Sigmoid colon (tissue), 7 donors: ENCODE data around the gene RPIA. TPM values are rescaled to one million over a fixed set of nuclear protein-coding genes. Genes with fewer than 3 reads are reported as not detected.
A peak's percentile ranks its signal among the peaks of the same experiment; 100 is the strongest.

Experiments
- DNase-seq: peaks from one replicate; pipeline ENCODE4 v3.0.0-alpha.2; 2019
- H3K27ac ChIP-seq, 4 donors: fragments of 200-600 bp; sonication (generic); one replicate each; pipeline ENCODE4 v1.5.1; 2016 to 2019; ENCODE audit warnings: mild to moderate bottlenecking in 1 of 4
- H3K27me3 ChIP-seq, 3 donors: fragments of 200-600 bp; sonication (generic); one replicate each; pipeline ENCODE4 v1.5.1; 2019; ENCODE audit warnings: mild to moderate bottlenecking in 1 of 3
- H3K36me3 ChIP-seq, 4 donors: fragments of 200-600 bp; sonication (generic); one replicate each; pipeline ENCODE4 v1.5.1; 2016 to 2019
- H3K4me1 ChIP-seq, 4 donors: fragments of 200-600 bp; sonication (generic); one replicate each; pipeline ENCODE4 v1.5.1; 2017 to 2019
- H3K4me3 ChIP-seq, 4 donors: fragments of 200-600 bp; sonication (generic); one replicate each; pipeline ENCODE4 v1.5.1; 2017 to 2019; ENCODE audit warnings: mild to moderate bottlenecking in 2 of 4, moderate library complexity in 1 of 4
- H3K9me3 ChIP-seq, 4 donors: fragments of 200-600 bp in 3 of 4; sonication (generic) in 3 of 4; one replicate each; pipeline versions ENCODE4 v1.5.1 to v1.6.1; 2013 to 2019
- CTCF ChIP-seq, 4 experiments: fragments of 450-650 bp in 3 of 4; fragments of 200-600 bp in 1 of 4; IDR thresholded peaks; one replicate each; pipeline ENCODE4 v1.5.1; 2016 to 2019; ENCODE audit warnings: antibody characterized with exemption in 4 of 4, mild to moderate bottlenecking in 3 of 4, moderate library complexity in 2 of 4
- EP300 ChIP-seq, 4 donors: sonication (generic); formaldehyde crosslinking; IDR thresholded peaks; one replicate each; pipeline ENCODE4 v1.6.1; 2017; ENCODE audit warnings: antibody characterized with exemption in 4 of 4
- POLR2A ChIP-seq, 2 donors: fragments of 450-650 bp; IDR thresholded peaks; one replicate each; pipeline ENCODE4 v1.6.1; 2016; ENCODE audit warnings: antibody characterized with exemption in 2 of 2, mild to moderate bottlenecking in 2 of 2, moderate library complexity in 2 of 2
- POLR2AphosphoS5 ChIP-seq, 4 donors: sonication (generic); formaldehyde crosslinking; IDR thresholded peaks; one replicate each; pipeline ENCODE4 v1.6.1; 2017; ENCODE audit warnings: antibody characterized with exemption in 4 of 4
- WGBS, 2 donors: extraction: QIAGEN DNeasy Blood & Tissue Kit; methylation state at CpG; one replicate each; pipeline ENCODE4 v1.1.7; 2013; 5-methylcytosine and 5-hydroxymethylcytosine counted together
- intact Hi-C: fragments of 100-400 bp; cut with DNase I; formaldehyde crosslinking; loops from one replicate; pipeline ENCODE4 v1.15.1; 2023
- polyA plus RNA-seq, 3 donors: library from polyadenylated mRNA; stranded (reverse); fragments of 200-250 nt; gene quantifications; one replicate each; pipeline ENCODE4 v1.2.3, GENCODE V29; 2013
- total RNA-seq, 4 donors: library from RNA; depleted of rRNA; stranded (reverse); fragments of >200 nt; gene quantifications; one replicate each; pipeline ENCODE4 v1.1.0, GENCODE V29; 2016
- donor health status: healthy with polysubstance abuse.
- donor health status: Bipolar disorder and iron deficiency.
- donor health status: healthy.

Gene RPIA
- total and polyA plus RNA-seq, 7 donors: 1.1 to 38.3 (median 8.2) TPM

GRCh38 chr2:88656690-88657089 lies 34.8 kb upstream of the RPIA start:
- WGBS, 2 donors: 91 to 93% methylated on average over 3 of the region's 3 CpGs
- no peak for DNase-seq
- Histone ChIP-seq H3K4me1 (no peaks in the 10 kb centered on the region), H3K27me3 (no peaks in the 10 kb centered on the region), H3K27ac (peak overlapping the region in 1 of 4 donors; percentile 12), H3K9me3 (no peaks in the 10 kb centered on the region), H3K4me3 (no peak overlapping the region), H3K36me3 (no peaks in the 10 kb centered on the region)
- intact Hi-C loops: no loop called here
- TF ChIP-seq POLR2A (IDR thresholded peaks at IDR 0.05) (no peak), POLR2AphosphoS5 (IDR thresholded peaks at IDR 0.05) (no peak), EP300 (IDR thresholded peaks at IDR 0.05) (no peak), CTCF (IDR thresholded peaks at IDR 0.05) (no peak)

DNA sequence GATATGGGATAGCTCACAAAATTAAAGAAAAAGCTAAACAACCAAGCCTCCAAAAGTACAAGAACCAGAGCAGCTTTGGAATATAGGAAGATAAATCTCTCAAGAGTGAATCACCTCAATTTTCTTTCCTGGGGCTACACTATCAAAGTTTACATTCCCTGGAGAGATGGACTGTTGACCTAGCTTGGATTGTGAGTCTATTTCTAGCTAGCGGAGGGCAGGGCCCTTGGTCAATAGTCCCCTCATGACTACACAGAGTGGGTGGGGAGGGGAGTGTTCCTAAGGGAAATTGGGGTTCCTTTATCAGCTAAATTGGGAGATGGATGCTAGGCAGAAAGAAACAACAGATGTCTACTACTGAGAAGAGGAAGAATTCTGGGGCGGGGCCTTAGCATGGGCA lies 34.3 kb upstream of the RPIA start:
- peak overlapping the region in 1 of 4 donors; percentile 12 for H3K27ac ChIP-seq
- no peaks in the 10 kb centered on the region for H3K27me3 ChIP-seq
- 90 to 93% methylated on average over 2 of the region's 2 CpGs for WGBS, 2 donors
- no peak for TF ChIP-seq POLR2AphosphoS5 (IDR thresholded peaks at IDR 0.05)
- TF ChIP-seq POLR2A (IDR thresholded peaks at IDR 0.05): no peak
- TF ChIP-seq CTCF (IDR thresholded peaks at IDR 0.05): no peak
- TF ChIP-seq EP300 (IDR thresholded peaks at IDR 0.05): no peak
- DNase-seq: no peak
- intact Hi-C loops: no loop called here
- no peaks in the 10 kb centered on the region for H3K4me1 ChIP-seq
- H3K9me3 ChIP-seq: no peaks in the 10 kb centered on the region
- no peaks in the 10 kb centered on the region for H3K36me3 ChIP-seq
- H3K4me3 ChIP-seq: no peak overlapping the region

GRCh38 chr2:88658326-88658725 lies 33.1 kb upstream of the RPIA start:
- TF ChIP-seq CTCF (IDR thresholded peaks at IDR 0.05) (no peak), POLR2A (IDR thresholded peaks at IDR 0.05) (no peak), POLR2AphosphoS5 (IDR thresholded peaks at IDR 0.05) (no peak), EP300 (IDR thresholded peaks at IDR 0.05) (no peak)

DNA sequence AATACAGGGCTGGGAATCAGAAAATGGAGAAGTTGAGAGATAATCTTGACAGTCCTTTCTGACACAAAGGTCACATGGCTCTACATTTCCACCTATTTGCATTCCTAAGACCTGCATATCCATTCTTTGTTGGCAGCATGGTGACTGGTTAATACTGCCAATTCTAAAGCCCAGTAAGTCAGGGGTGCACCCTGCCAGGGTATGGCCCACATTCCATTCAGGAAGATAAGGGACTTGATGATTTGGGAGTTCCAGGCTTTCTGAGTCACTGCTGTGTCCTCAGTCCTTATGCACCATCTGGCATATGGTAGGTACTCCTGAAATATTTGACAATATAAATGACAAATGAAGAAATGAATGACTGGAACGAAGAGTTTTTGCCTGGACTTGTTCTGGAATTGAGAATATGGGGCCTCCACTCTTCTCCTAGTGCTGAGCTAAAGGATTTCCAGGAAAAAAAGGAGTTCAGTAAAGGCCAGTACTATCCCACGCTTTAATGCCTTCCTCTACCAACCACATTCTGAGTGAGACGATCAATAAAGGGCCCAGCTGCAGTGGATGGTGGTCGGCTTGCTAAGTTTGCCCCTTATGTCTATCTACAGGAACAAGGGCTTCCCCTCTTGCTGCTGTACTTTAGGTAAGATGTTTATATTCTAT lies 32.5 kb upstream of the RPIA start:
- DNase-seq: no peak
- H3K9me3 ChIP-seq: no peaks in the 10 kb centered on the region
- intact Hi-C loops: no loop called here
- H3K27me3 ChIP-seq: no peaks in the 10 kb centered on the region
- WGBS, 2 donors: 64 to 82% methylated on average over 4 of the region's 4 CpGs
- H3K27ac ChIP-seq: peak overlapping the region; percentile 13 to 70 (median 47)
- H3K36me3 ChIP-seq: no peaks in the 10 kb centered on the region
- H3K4me1 ChIP-seq: no peaks in the 10 kb centered on the region
- no peak overlapping the region for H3K4me3 ChIP-seq
- TF ChIP-seq POLR2A (IDR thresholded peaks at IDR 0.05): no peak
- no peak for TF ChIP-seq CTCF (IDR thresholded peaks at IDR 0.05)
- no peak for TF ChIP-seq POLR2AphosphoS5 (IDR thresholded peaks at IDR 0.05)
- no peak for TF ChIP-seq EP300 (IDR thresholded peaks at IDR 0.05)

More at GRCh38 chr2:88658326-88658725, 33.1 kb upstream of the RPIA start:
- Histone ChIP-seq H3K27ac (peak overlapping the region in 2 of 4 donors; percentile 13 to 70), H3K9me3 (no peaks in the 10 kb centered on the region), H3K27me3 (no peaks in the 10 kb centered on the region), H3K4me1 (no peaks in the 10 kb centered on the region), H3K36me3 (no peaks in the 10 kb centered on the region), H3K4me3 (no peak overlapping the region)
- intact Hi-C loops: no loop called here
- DNase-seq: no peak
- 80 to 85% methylated on average over 3 of the region's 3 CpGs for WGBS, 2 donors

GRCh38 chr2:88659538-88659915 lies 31.9 kb upstream of the RPIA start:
- Histone ChIP-seq H3K4me1 (no peaks in the 10 kb centered on the region), H3K27me3 (no peaks in the 10 kb centered on the region), H3K27ac (peak overlapping the region; percentile 13 to 70 (median 47)), H3K36me3 (no peaks in the 10 kb centered on the region), H3K9me3 (no peaks in the 10 kb centered on the region), H3K4me3 (no peak overlapping the region)
- TF ChIP-seq EP300 (IDR thresholded peaks at IDR 0.05): no peak
- TF ChIP-seq POLR2AphosphoS5 (IDR thresholded peaks at IDR 0.05): peak in 1 of 4 donors; percentile 28
- intact Hi-C loops: no loop called here
- WGBS, 2 donors: 10 to 43% methylated on average over 4 of the region's 4 CpGs
- peak; percentile 76 for DNase-seq
